Activated CD4-positive, alpha-beta T cell treated with anti-CD3 and anti-CD28 coated beads for 36 hours (primary cell): Measurements from ENCODE around the gene RUFY1. TPM values are rescaled to one million over a fixed set of nuclear protein-coding genes. Genes with fewer than 3 reads are reported as not detected.

Source experiments
- total RNA-seq, 2 experiments: library from RNA; stranded (reverse); gene quantifications; one replicate each; pipeline ENCODE4 v1.2.3, GENCODE V29; 2021

RUFY1 gene
- total RNA-seq, 2 experiments from 2014 or later: 29.6 to 33.8 TPM

Other genes starting within 250 kb of the RUFY1 start
- gene ADAMTS2, start 205.1 kb upstream of the RUFY1 start, total RNA-seq: not detected
- gene HNRNPH1, start 73.1 kb downstream of the RUFY1 start, total RNA-seq: 100 to 1,000 TPM; 634 to 659 TPM
- gene CBY3, start 130.5 kb downstream of the RUFY1 start, total RNA-seq: under 1 TPM; 0.40 to 0.71 TPM
- gene CANX, start 148.4 kb downstream of the RUFY1 start, total RNA-seq: 100 to 1,000 TPM; 472 to 554 TPM
- 10 to 100 TPM; 25.4 to 32.6 TPM for gene MAML1, start 182.3 kb downstream of the RUFY1 start, total RNA-seq
- under 1 TPM; 0.39 to 0.42 TPM for gene LTC4S, start 243.4 kb downstream of the RUFY1 start, total RNA-seq